Measurements from ENCODE around the gene SSH2.

SSH2 gene

DNA sequence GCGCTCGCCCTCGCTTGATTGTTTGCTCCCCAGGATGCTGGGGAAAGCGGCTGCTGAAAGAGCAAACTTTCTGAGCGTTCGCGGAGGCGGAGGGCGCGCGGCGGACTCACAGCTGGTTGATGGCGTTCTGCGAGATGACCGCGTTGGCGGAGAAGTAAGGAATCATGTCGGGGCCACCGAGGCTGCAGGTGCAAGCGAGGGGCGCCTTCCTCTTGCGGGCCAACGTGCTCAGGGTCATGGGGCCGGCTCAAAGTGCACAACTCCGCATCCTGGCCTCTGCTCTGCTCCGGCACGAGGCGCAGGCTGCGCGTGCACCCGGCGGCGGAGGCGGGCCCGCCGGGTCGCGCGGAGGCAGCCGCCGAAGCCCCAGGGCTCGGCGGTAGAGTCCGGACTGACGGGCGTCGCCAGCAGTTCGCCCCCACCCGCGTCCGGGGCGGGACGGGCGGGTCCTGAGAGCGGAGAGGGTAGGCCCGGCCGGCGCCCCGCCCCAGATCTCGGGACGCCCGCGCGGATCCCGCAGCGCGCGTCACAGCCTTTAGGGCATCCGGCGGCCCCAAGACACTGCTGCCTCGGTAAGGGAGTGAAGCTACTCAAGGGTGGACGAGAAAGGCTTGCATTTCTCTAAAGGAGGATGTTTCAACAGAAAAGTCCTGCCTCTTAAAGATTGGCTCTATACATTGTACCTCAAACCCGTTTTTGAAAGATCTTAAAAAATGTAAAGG is 168.8 kb downstream of the SSH2 start:
- H3K4me3 ChIP-seq (ENCODE audit: control insufficient read depth, low read depth, low read length): peak overlapping the region; percentile 43
- TF ChIP-seq, protein P1, sequence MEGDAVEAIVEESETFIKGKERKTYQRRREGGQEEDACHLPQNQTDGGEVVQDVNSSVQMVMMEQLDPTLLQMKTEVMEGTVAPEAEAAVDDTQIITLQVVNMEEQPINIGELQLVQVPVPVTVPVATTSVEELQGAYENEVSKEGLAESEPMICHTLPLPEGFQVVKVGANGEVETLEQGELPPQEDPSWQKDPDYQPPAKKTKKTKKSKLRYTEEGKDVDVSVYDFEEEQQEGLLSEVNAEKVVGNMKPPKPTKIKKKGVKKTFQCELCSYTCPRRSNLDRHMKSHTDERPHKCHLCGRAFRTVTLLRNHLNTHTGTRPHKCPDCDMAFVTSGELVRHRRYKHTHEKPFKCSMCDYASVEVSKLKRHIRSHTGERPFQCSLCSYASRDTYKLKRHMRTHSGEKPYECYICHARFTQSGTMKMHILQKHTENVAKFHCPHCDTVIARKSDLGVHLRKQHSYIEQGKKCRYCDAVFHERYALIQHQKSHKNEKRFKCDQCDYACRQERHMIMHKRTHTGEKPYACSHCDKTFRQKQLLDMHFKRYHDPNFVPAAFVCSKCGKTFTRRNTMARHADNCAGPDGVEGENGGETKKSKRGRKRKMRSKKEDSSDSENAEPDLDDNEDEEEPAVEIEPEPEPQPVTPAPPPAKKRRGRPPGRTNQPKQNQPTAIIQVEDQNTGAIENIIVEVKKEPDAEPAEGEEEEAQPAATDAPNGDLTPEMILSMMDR (IDR thresholded peaks at IDR 0.05; ENCODE audit: control insufficient read depth, insufficient read depth, low read depth, low read length, missing control alignments): no peak
- DNase-seq (ENCODE audit: low read depth): no peak

DNA sequence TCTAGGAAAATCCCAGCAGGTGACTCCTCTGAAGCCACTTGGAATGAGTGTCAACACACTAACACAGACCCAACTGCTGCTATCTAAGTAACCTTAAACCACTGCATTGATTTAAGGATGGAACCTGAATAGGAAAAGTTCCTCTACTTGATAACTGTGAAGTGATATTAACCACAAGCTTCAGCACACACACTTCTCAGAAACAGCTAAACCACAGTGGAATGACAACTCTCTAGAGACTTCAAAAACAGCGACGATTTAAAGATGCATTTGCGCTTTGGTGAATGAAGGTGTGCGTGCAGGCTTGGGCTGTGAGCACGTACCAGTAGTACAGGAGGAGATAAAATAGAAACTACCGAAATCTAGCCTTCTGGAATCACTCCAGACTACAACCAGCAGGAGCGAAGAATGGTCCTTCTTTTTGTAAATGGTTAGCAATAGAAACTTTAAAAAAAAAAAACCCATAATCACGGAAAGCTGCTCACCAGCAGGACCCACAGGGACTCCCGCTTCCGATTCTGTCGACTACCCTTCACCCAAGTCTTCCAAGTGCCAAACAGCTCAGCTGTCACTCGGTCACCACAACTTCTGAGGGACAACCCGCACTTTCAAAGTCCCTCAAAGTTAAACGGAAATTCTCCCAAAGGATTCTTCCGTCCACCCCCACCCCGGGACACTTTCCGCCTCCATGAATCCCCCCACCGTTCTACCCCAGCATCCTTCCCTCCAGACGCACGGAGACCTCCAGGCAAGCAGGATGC is 169.6 kb downstream of the SSH2 start:
- H3K4me3 ChIP-seq (ENCODE audit: control insufficient read depth, low read depth, low read length): peak overlapping the region; percentile 43
- no peak for DNase-seq (ENCODE audit: low read depth)
- TF ChIP-seq, protein P1 (IDR thresholded peaks at IDR 0.05; ENCODE audit: control insufficient read depth, insufficient read depth, low read depth, low read length, missing control alignments): no peak

DNA sequence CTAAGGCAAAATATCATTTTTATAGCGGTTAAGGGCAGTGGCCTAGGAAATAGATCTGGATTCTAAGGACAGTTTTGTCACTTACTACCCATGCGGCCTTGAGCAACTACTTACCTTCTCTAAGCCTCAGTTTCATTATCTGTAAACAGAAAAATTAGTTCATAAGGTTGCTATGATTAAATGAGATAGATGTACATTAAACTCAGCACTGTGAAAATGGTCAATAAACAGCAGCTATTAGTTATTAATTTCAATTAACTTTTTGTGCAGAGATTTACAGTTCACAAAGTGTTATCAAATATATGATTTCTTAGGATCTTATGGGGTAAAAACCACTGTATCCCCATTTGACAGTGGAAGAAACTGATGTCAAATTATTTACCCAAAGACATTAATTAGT is 171.8 kb downstream of the SSH2 start:
- TF ChIP-seq, protein P1 (IDR thresholded peaks at IDR 0.05; ENCODE audit: control insufficient read depth, insufficient read depth, low read depth, low read length, missing control alignments): no peak
- DNase-seq (ENCODE audit: low read depth): no peak
- H3K4me3 ChIP-seq (ENCODE audit: control insufficient read depth, low read depth, low read length): no peak overlapping the region

DNA sequence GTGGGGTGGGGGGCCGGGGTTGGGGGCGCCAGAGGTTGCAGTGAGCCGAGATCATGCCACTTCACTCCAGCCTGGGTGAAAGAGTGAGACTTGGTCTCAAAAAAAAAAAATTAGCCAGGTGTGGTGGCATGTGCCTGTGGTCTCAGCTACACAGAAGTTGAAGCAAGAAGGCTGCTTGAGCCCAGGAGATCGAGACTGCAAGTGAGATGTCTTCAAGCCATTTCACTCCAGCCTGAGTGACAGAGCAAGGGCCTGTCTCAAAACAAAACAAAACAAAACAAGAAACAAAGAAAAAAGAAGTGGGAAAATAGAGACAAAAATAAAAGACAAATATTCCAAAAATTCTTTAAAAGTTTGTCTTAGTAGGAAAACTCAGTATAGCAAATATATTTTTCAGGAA is 172.2 kb downstream of the SSH2 start:
- TF ChIP-seq, protein P1 (IDR thresholded peaks at IDR 0.05; ENCODE audit: control insufficient read depth, insufficient read depth, low read depth, low read length, missing control alignments): no peak
- no peak overlapping the region for H3K4me3 ChIP-seq (ENCODE audit: control insufficient read depth, low read depth, low read length)
- no peak for DNase-seq (ENCODE audit: low read depth)

DNA sequence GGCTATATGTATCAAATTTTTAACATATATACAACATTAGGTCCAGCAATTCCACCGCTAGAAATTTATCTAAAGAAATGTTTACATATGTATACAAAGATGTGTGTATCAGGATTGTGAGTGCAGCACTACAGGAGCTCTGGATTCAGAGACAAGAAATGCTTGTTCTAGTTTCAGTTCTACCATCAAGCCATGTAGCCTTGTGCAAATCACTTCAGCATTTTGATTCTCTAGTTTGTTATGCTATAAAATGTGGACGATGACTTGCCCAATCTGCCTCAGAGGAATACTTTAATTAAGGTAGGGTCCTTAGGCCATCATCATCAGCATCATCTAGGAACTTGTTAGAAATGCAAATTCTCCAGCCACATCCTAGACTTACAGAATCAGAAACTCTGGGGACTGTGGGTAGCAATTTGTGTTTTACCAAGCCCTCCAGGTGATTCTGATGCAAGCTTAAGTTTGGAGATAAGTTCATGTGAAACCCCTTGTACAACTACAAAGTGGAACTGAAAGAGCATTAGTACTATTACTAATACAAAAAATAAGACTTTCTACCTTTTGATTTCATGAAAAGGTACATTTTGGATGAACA is 176.1 kb downstream of the SSH2 start:
- TF ChIP-seq, protein P1 (IDR thresholded peaks at IDR 0.05; ENCODE audit: control insufficient read depth, insufficient read depth, low read depth, low read length, missing control alignments): no peak
- DNase-seq (ENCODE audit: low read depth): no peak
- H3K4me3 ChIP-seq (ENCODE audit: control insufficient read depth, low read depth, low read length): no peak overlapping the region

DNA sequence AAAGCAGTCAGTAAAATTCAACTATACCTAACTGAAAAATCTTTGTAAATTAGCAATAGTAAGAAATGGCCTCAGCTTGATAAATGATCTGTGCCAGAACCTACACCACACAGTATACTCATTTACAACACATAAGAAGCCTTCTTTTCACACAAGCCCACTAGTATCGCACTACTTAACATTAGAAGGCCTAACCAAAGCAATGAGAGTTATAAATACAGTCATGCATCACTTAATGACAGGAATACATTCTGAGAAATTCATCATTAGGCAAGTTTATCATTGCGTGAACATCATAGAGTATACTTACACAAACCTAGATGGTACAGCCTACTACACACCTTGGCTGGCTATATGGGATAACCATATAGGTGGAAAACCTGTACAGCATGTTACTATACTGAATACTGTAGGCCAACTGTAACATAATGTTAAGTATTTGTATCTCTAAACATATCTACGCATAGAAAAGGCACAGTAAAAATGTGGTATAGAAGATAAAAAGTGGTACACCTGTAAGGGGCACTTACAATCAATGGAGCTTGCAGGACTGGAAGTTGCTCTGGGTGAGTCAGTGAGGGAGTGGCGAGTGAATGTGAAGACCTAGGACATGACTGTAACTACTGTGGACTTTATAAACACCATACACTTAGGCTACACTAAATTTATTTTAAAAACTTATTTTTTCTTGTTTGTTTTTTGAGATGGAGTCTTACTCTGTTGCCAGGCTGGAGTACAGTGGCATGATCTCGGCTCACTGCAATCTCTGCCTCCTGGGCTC is 180.8 kb downstream of the SSH2 start:
- TF ChIP-seq, protein P1 (IDR thresholded peaks at IDR 0.05; ENCODE audit: control insufficient read depth, insufficient read depth, low read depth, low read length, missing control alignments): no peak
- H3K4me3 ChIP-seq (ENCODE audit: control insufficient read depth, low read depth, low read length): no peak overlapping the region
- DNase-seq (ENCODE audit: low read depth): no peak
